ENCODE data around the gene ST3GAL3. TPM values are rescaled to one million over a fixed set of nuclear protein-coding genes. Genes with fewer than 3 reads are reported as not detected.

Gene ST3GAL3
- total and polyA plus RNA-seq, 7 donors = 7.2 to 31.4 (median 21.3) TPM

DNA sequence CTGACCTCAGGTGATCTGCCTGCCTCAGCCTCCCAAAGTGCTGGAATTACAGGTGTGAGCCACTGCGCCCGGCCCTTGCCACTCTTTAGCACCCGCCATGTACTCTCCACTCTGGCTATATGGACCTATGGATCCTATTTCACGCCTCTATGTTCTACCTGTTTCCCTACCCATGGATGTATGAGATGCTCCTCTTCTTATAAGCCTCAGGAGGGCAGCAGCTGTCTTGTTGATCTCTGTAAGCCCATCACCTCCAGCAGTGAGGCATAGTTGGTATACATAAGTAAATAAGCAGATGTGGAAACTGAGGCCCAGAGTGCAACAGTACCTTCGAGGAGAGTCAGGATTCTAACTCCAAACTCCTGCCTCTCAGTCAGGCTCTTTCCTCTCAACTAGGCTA lies 201.5 kb downstream of the ST3GAL3 start:
- Histone ChIP-seq H3K4me1 (peaks cover 0 to 18% (median 18%) of the 10 kb centered on the region in 4 donors), H3K27ac (no peak overlapping the region), H3K27me3 (no peaks in the 10 kb centered on the region), H3K36me3 (peaks cover 0 to 16% (median 0%) of the 10 kb centered on the region in 4 donors), H3K4me3 (no peak overlapping the region), H3K9me3 (no peaks in the 10 kb centered on the region)
- intact Hi-C loops (cut with DNase I) = no loop called here
- DNase-seq = peak; percentile 13
- TF ChIP-seq EP300 (IDR thresholded peaks at IDR 0.05) = no peak
- no peak for TF ChIP-seq POLR2AphosphoS5 (IDR thresholded peaks at IDR 0.05)
- TF ChIP-seq, protein P1, sequence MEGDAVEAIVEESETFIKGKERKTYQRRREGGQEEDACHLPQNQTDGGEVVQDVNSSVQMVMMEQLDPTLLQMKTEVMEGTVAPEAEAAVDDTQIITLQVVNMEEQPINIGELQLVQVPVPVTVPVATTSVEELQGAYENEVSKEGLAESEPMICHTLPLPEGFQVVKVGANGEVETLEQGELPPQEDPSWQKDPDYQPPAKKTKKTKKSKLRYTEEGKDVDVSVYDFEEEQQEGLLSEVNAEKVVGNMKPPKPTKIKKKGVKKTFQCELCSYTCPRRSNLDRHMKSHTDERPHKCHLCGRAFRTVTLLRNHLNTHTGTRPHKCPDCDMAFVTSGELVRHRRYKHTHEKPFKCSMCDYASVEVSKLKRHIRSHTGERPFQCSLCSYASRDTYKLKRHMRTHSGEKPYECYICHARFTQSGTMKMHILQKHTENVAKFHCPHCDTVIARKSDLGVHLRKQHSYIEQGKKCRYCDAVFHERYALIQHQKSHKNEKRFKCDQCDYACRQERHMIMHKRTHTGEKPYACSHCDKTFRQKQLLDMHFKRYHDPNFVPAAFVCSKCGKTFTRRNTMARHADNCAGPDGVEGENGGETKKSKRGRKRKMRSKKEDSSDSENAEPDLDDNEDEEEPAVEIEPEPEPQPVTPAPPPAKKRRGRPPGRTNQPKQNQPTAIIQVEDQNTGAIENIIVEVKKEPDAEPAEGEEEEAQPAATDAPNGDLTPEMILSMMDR (IDR thresholded peaks at IDR 0.05) = no peak
- TF ChIP-seq POLR2A (IDR thresholded peaks at IDR 0.05) = no peak
- WGBS, 2 donors = 95 to 96% methylated on average over 5 of the region's 5 CpGs

DNA sequence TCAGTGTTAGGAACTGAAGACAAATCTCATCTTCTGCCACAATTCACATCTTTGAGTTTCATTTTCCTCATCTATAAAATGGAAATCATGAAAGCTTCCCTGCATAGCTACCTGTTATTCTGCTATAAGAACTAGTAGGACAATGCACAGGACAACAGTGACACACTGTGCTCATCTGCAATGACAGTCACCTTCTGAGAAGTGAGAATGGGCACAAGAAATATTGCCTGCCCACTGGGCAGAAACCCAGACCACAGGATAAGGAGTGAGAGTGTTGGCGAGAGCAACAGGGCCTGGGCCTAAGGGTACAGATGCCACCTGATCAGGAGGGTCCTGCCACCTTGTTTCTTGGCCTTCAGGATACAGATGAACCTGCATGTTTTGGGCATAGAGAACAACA lies 203.0 kb downstream of the ST3GAL3 start:
- H3K36me3 ChIP-seq = peaks cover 0 to 16% (median 0%) of the 10 kb centered on the region in 4 donors
- intact Hi-C loops (cut with DNase I) = no loop called here
- WGBS, 2 donors = 95 to 99% methylated on average over 1 of the region's 1 CpG
- no peaks in the 10 kb centered on the region for H3K27me3 ChIP-seq
- H3K9me3 ChIP-seq = no peaks in the 10 kb centered on the region
- TF ChIP-seq, protein P1 (IDR thresholded peaks at IDR 0.05) = no peak
- no peak for TF ChIP-seq POLR2AphosphoS5 (IDR thresholded peaks at IDR 0.05)
- no peak for TF ChIP-seq POLR2A (IDR thresholded peaks at IDR 0.05)
- TF ChIP-seq EP300 (IDR thresholded peaks at IDR 0.05) = no peak
- peaks cover 0 to 18% (median 18%) of the 10 kb centered on the region in 4 donors for H3K4me1 ChIP-seq
- no peak overlapping the region for H3K27ac ChIP-seq
- no peak overlapping the region for H3K4me3 ChIP-seq
- no peak for DNase-seq

DNA sequence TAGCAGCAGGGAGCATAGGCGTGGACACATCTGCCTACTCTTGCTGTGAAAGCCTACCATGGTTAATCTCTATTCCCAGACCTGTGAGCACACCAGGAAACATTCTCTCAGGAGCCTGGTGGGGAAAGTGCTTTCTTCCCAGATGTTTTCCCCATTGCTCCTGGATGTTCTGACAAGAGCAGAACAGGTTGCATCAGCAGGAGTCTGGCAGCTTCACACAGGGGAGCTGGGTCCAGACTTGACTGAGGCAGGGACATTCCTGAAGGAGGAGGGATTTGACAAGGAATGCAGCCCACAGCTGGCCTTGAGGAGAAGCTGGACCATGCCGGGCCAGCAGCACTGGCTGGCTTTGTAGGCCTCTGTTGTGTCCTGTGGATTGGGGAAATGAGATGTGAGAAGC lies 205.3 kb downstream of the ST3GAL3 start:
- H3K9me3 ChIP-seq = no peaks in the 10 kb centered on the region
- 65 to 81% methylated on average over 2 of the region's 2 CpGs for WGBS, 2 donors
- H3K4me1 ChIP-seq = peaks cover 0 to 18% (median 18%) of the 10 kb centered on the region in 4 donors
- H3K27ac ChIP-seq = peak overlapping the region; percentile 31 to 58 (median 36)
- no peaks in the 10 kb centered on the region for H3K27me3 ChIP-seq
- intact Hi-C loops (cut with DNase I) = no loop called here
- no peak overlapping the region for H3K4me3 ChIP-seq
- peak; percentile 91 for DNase-seq
- peaks cover 0 to 7% (median 0%) of the 10 kb centered on the region in 4 donors for H3K36me3 ChIP-seq
- TF ChIP-seq EP300 (IDR thresholded peaks at IDR 0.05) (no peak), POLR2AphosphoS5 (IDR thresholded peaks at IDR 0.05) (no peak), POLR2A (IDR thresholded peaks at IDR 0.05) (no peak)

DNA sequence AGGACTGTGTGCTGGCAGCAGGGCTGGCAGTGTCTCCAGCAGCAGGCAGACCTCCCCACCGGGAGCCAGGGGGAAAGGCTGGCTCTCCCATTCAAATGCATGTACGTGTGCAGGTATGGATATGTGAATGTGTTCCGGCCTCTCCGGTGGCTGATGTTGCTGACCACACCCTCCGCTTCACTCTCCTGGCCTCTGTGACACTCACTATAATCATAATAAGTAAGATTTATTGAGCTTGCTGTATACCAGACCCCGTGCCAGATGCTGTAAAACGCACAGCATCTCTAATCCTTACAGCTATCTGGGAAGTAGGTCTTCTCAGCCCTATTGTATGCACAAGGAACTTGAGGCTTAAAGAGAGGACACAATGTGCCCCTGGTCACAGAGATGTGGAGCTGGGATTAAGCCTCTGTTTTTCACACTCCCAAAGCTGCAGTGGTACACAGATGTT lies 205.7 kb downstream of the ST3GAL3 start:
- no peak for DNase-seq
- H3K9me3 ChIP-seq = no peaks in the 10 kb centered on the region
- no peaks in the 10 kb centered on the region for H3K27me3 ChIP-seq
- no peak for TF ChIP-seq POLR2AphosphoS5 (IDR thresholded peaks at IDR 0.05)
- TF ChIP-seq, protein P1 (IDR thresholded peaks at IDR 0.05) = no peak
- no peak for TF ChIP-seq POLR2A (IDR thresholded peaks at IDR 0.05)
- no peak for TF ChIP-seq EP300 (IDR thresholded peaks at IDR 0.05)
- H3K27ac ChIP-seq = peak overlapping the region; percentile 29 to 58 (median 35)
- H3K4me3 ChIP-seq = no peak overlapping the region
- peaks cover 0 to 18% (median 18%) of the 10 kb centered on the region in 4 donors for H3K4me1 ChIP-seq
- intact Hi-C loops (cut with DNase I) = no loop called here
- WGBS, 2 donors = 9 to 46% methylated on average over 7 of the region's 7 CpGs
- peaks cover 0 to 4% (median 0%) of the 10 kb centered on the region in 4 donors for H3K36me3 ChIP-seq

DNA sequence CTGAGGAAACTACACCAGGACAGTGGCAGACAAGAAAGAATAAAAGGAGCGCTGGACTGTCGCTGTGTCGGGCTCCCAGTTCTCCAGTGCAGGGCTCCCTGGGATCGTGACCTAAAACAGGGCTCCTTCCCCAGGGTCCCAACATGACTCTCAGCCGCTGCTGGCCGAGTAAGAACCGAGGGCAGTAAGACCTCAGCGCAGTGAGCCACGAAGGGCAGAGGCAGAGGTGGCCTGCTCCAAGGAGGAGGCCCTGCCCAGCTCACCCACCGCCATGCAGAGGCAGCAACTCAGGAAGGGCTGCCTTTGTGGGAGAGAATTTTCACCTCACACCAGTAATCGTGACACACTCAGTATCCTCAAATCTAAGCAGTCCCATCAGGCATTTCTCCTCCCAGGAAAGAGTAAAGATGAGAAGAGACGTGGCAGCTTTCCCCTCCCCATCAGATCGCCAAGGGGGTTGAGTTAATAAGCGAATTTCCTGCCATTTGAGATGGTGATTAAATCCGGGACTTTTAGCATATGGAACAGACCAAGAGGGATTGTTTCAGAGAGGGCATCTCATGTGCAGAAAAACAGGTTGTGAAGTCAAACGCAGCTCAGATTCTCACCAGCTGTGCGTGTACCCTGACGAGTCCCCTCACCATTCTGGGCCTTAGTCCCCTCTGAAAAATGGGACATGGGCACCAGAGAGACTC lies 206.5 kb downstream of the ST3GAL3 start:
- TF ChIP-seq, protein P1 (IDR thresholded peaks at IDR 0.05) = no peak
- no peak for TF ChIP-seq POLR2AphosphoS5 (IDR thresholded peaks at IDR 0.05)
- TF ChIP-seq POLR2A (IDR thresholded peaks at IDR 0.05) = no peak
- TF ChIP-seq EP300 (IDR thresholded peaks at IDR 0.05) = no peak
- 85 to 92% methylated on average over 18 of the region's 18 CpGs for WGBS, 2 donors
- DNase-seq = no peak
- H3K27ac ChIP-seq = peak overlapping the region in 2 of 4 donors; percentile 29 to 58
- peaks cover 0 to 3% (median 0%) of the 10 kb centered on the region in 4 donors for H3K36me3 ChIP-seq
- no peaks in the 10 kb centered on the region for H3K27me3 ChIP-seq
- peaks cover 0 to 18% (median 18%) of the 10 kb centered on the region in 4 donors for H3K4me1 ChIP-seq
- H3K9me3 ChIP-seq = no peaks in the 10 kb centered on the region
- intact Hi-C loops (cut with DNase I) = no loop called here
- no peak overlapping the region for H3K4me3 ChIP-seq
